Muscle layer of colon (tissue), 2 donors: ENCODE data around the gene PPEF1.

Experiments used
- H3K27ac ChIP-seq: one replicate; pipeline ENCODE4 v1.7.0; 2013; ENCODE audit warnings: low read depth, mild to moderate bottlenecking, low read length, moderate library complexity
- H3K27me3 ChIP-seq, 2 donors: one replicate each; pipeline ENCODE4 v1.7.0; 2013; ENCODE audit warnings: low read length in 2 of 2, mild to moderate bottlenecking in 2 of 2; ENCODE audit not compliant: insufficient read depth in 2 of 2, control insufficient read depth in 1 of 2
- H3K36me3 ChIP-seq: one replicate; pipeline ENCODE4 v1.7.0; 2013; ENCODE audit warnings: mild to moderate bottlenecking, low read length; ENCODE audit not compliant: insufficient read depth
- H3K4me1 ChIP-seq: one replicate; pipeline ENCODE4 v1.7.0; 2013; ENCODE audit warnings: mild to moderate bottlenecking, low read length; ENCODE audit not compliant: insufficient read depth
- H3K4me3 ChIP-seq, 2 donors: one replicate each; pipeline ENCODE4 v1.7.0; 2013; ENCODE audit warnings: low read length in 2 of 2, low read depth in 1 of 2, mild to moderate bottlenecking in 1 of 2, moderate library complexity in 1 of 2
- H3K9ac ChIP-seq: one replicate; pipeline ENCODE4 v1.7.0; 2013; ENCODE audit warnings: low read length
- H3K9me3 ChIP-seq: one replicate; pipeline ENCODE4 v1.7.0; 2013; ENCODE audit warnings: mild to moderate bottlenecking, low read length
- donor health status: abdominal sarcoma.
- donor health status: Adenocarcinoma of cecum.

Gene PPEF1

GRCh38 chrX:18707426-18708049 is at the start of gene PPEF1:
Gene PPEF1 (plus strand): TSS chrX:18707645. CDS start chrX:18707781, 136 bp downstream.
- Histone ChIP-seq H3K4me3 (no peak within 1 kb of the TSS), H3K27ac (no peak within 1 kb of the TSS), H3K9me3 (no peaks in the 10 kb centered on the region), H3K9ac (no peak within 1 kb of the TSS), H3K4me1 (no peaks in the 10 kb centered on the region), H3K36me3 (no peaks in the 10 kb centered on the region), H3K27me3 (peaks cover 0 to 5% of the 10 kb centered on the region in 2 donors)

GRCh38 chrX:18661273-18661672 is 46.2 kb upstream of the PPEF1 start:
- no peak overlapping the region for H3K27ac ChIP-seq
- no peaks in the 10 kb centered on the region for H3K4me1 ChIP-seq
- no peaks in the 10 kb centered on the region for H3K27me3 ChIP-seq
- H3K9ac ChIP-seq: no peak overlapping the region
- H3K36me3 ChIP-seq: no peaks in the 10 kb centered on the region
- no peak overlapping the region for H3K4me3 ChIP-seq
- no peaks in the 10 kb centered on the region for H3K9me3 ChIP-seq

GRCh38 chrX:18664947-18665346 is 42.5 kb upstream of the PPEF1 start:
- Histone ChIP-seq H3K27ac (no peak overlapping the region), H3K9me3 (no peaks in the 10 kb centered on the region), H3K36me3 (no peaks in the 10 kb centered on the region), H3K4me3 (no peak overlapping the region), H3K4me1 (no peaks in the 10 kb centered on the region), H3K9ac (no peak overlapping the region), H3K27me3 (no peaks in the 10 kb centered on the region)

- no peaks in the 10 kb centered on the region for H3K4me1 ChIP-seq
- H3K9ac ChIP-seq: no peak overlapping the region
- no peak overlapping the region for H3K27ac ChIP-seq
- H3K36me3 ChIP-seq: no peaks in the 10 kb centered on the region
- no peaks in the 10 kb centered on the region for H3K9me3 ChIP-seq
- no peaks in the 10 kb centered on the region for H3K27me3 ChIP-seq
- no peak overlapping the region for H3K4me3 ChIP-seq
Measured at GRCh38 chrX:18666614-18667013, 40.8 kb upstream of the PPEF1 start.

GRCh38 chrX:18668071-18668835 is 39.2 kb upstream of the PPEF1 start:
- Histone ChIP-seq H3K36me3 (no peaks in the 10 kb centered on the region), H3K4me3 (no peak overlapping the region), H3K9ac (no peak overlapping the region), H3K4me1 (no peaks in the 10 kb centered on the region), H3K27me3 (no peaks in the 10 kb centered on the region), H3K27ac (no peak overlapping the region), H3K9me3 (no peaks in the 10 kb centered on the region)

- H3K4me1 ChIP-seq: no peaks in the 10 kb centered on the region
- no peak within 1 kb of the TSS for H3K9ac ChIP-seq
- H3K27me3 ChIP-seq: peaks cover 0 to 7% of the 10 kb centered on the region in 2 donors
- no peak within 1 kb of the TSS for H3K27ac ChIP-seq
- no peaks in the 10 kb centered on the region for H3K36me3 ChIP-seq
- H3K4me3 ChIP-seq: no peak within 1 kb of the TSS
- no peaks in the 10 kb centered on the region for H3K9me3 ChIP-seq
Measured at GRCh38 chrX:18672008-18672407, 35.4 kb upstream of the PPEF1 start, which contains the start of gene RS1. Gene RS1 (minus strand): TSS chrX:18672108. CDS start chrX:18672068, 40 bp downstream.

GRCh38 chrX:18674417-18674787 is 33.0 kb upstream of the PPEF1 start:
- Histone ChIP-seq H3K4me1 (no peaks in the 10 kb centered on the region), H3K9me3 (no peaks in the 10 kb centered on the region), H3K4me3 (peak overlapping the region; percentile 29 to 51), H3K9ac (no peak overlapping the region), H3K36me3 (no peaks in the 10 kb centered on the region), H3K27me3 (peaks cover 0 to 7% of the 10 kb centered on the region in 2 donors), H3K27ac (no peak overlapping the region)

GRCh38 chrX:18674788-18675735 is 32.4 kb upstream of the PPEF1 start:
- no peaks in the 10 kb centered on the region for H3K36me3 ChIP-seq
- peak overlapping the region; percentile 57 for H3K27ac ChIP-seq
- H3K27me3 ChIP-seq: peaks cover 0 to 7% of the 10 kb centered on the region in 2 donors
- H3K9ac ChIP-seq: peak overlapping the region; percentile 33
- H3K9me3 ChIP-seq: no peaks in the 10 kb centered on the region
- peak overlapping the region; percentile 51 to 62 for H3K4me3 ChIP-seq
- H3K4me1 ChIP-seq: no peaks in the 10 kb centered on the region

- no peak overlapping the region for H3K9ac ChIP-seq
- H3K27ac ChIP-seq: no peak overlapping the region
- H3K4me3 ChIP-seq: no peak overlapping the region
- no peaks in the 10 kb centered on the region for H3K4me1 ChIP-seq
- H3K27me3 ChIP-seq: peaks cover 0 to 7% of the 10 kb centered on the region in 2 donors
- no peaks in the 10 kb centered on the region for H3K36me3 ChIP-seq
- no peaks in the 10 kb centered on the region for H3K9me3 ChIP-seq
Measured at GRCh38 chrX:18676050-18676449, 31.4 kb upstream of the PPEF1 start.

- Histone ChIP-seq H3K4me1 (no peaks in the 10 kb centered on the region), H3K9me3 (no peaks in the 10 kb centered on the region), H3K27me3 (peaks cover 0 to 7% of the 10 kb centered on the region in 2 donors)
Measured at GRCh38 chrX:18676470-18676869, 31.0 kb upstream of the PPEF1 start.

More at GRCh38 chrX:18676470-18676869, 31.0 kb upstream of the PPEF1 start:
- no peak overlapping the region for H3K27ac ChIP-seq
- no peak overlapping the region for H3K9ac ChIP-seq
- no peaks in the 10 kb centered on the region for H3K36me3 ChIP-seq
- H3K4me3 ChIP-seq: no peak overlapping the region
